H1 (cell line): Measurements from ENCODE around the gene CLEC16A. TPM values are rescaled to one million over a fixed set of nuclear protein-coding genes. Genes with fewer than 3 reads are reported as not detected.

ENCODE experiments used
- CTCF ChIA-PET: fragments of 300-600 bp; sonication (Branson Sonifier 250); formaldehyde crosslinking; loops from one replicate; lab custom pipeline; 2021; ENCODE audit not compliant: partially characterized antibody; lab: Charles Lee
- POLR2A ChIA-PET: fragments of 300-600 bp; sonication (Branson Sonifier 250); formaldehyde crosslinking; loops from one replicate; lab custom pipeline; 2021; ENCODE audit warnings: inconsistent platforms; ENCODE audit not compliant: partially characterized antibody; lab: Charles Lee
- DNase-seq, 2 experiments: peaks; one replicate each; pipeline versions ENCODE4 v3.0.0 to v3.0.0-alpha.2; 2010 to 2022; ENCODE audit warnings: low spot score in 2 of 2, low read depth in 1 of 2, mixed read lengths in 1 of 2
- FAIRE-seq: peaks from 2 replicates; lab custom pipeline; 2011; peaks lifted over from hg19 to GRCh38; lab: Jason Lieb, UNC
- H2AFZ ChIP-seq: 2 replicates; pipeline ENCODE4 v1.8.1; 2012; ENCODE audit warnings: low read length, inconsistent platforms
- H2AK5ac ChIP-seq: 2 replicates; pipeline ENCODE4 v1.6.1; 2013; ENCODE audit warnings: low read depth, low read length
- H2BK120ac ChIP-seq: replicated peaks from 2 replicates; pipeline ENCODE3; 2013; ENCODE audit warnings: low read depth, low read length, inconsistent platforms
- H2BK12ac ChIP-seq: 2 replicates; pipeline ENCODE4 v1.6.1; 2013; ENCODE audit warnings: low read depth, low read length
- H2BK15ac ChIP-seq: 2 replicates; pipeline ENCODE4 v1.6.1; 2013; ENCODE audit warnings: low read length
- H2BK20ac ChIP-seq: 2 replicates; pipeline ENCODE4 v1.6.1; 2013; ENCODE audit warnings: low read length
- H2BK5ac ChIP-seq: 2 replicates; pipeline ENCODE4 v1.6.1; 2013; ENCODE audit warnings: low read depth, low read length
- H3K14ac ChIP-seq: 2 replicates; pipeline ENCODE4 v1.6.1; 2013; ENCODE audit warnings: inconsistent platforms; ENCODE audit not compliant: insufficient read length
- H3K18ac ChIP-seq: 2 replicates; pipeline ENCODE4 v1.6.1; 2013; ENCODE audit warnings: low read length; ENCODE audit errors: extremely low read depth
- H3K23ac ChIP-seq: 2 replicates; pipeline ENCODE4 v1.6.1; 2013; ENCODE audit warnings: inconsistent platforms; ENCODE audit not compliant: insufficient read length
- H3K23me2 ChIP-seq: 2 replicates; pipeline ENCODE4 v1.6.1; 2013; ENCODE audit warnings: low read depth, low read length
- H3K27ac ChIP-seq: 2 replicates; pipeline ENCODE4 v1.6.1; 2011; ENCODE audit warnings: low read depth, low read length, inconsistent platforms
- H3K27me3 ChIP-seq, 4 experiments: replicated peaks in 1 of 4; 1 replicate in 1 of 4; 2 replicates in 3 of 4; pipeline versions ENCODE4 v1.6.1 to v1.8.1; 2011 to 2013; ENCODE audit warnings: low read length in 3 of 4, mild to moderate bottlenecking in 3 of 4, inconsistent platforms in 2 of 4, mixed read lengths in 2 of 4, moderate library complexity in 1 of 4; ENCODE audit not compliant: control insufficient read depth in 3 of 4, insufficient read depth in 3 of 4; ENCODE audit errors: extremely low read depth in 1 of 4
- H3K36me3 ChIP-seq, 4 experiments: 2 replicates each; pipeline versions ENCODE4 v1.6.1 to v1.8.1; 2011 to 2013; ENCODE audit warnings: mild to moderate bottlenecking in 4 of 4, low read length in 3 of 4, moderate library complexity in 2 of 4, control low read depth in 1 of 4, inconsistent platforms in 1 of 4; ENCODE audit not compliant: insufficient read depth in 4 of 4, control insufficient read depth in 2 of 4
- H3K4ac ChIP-seq: replicated peaks from 2 replicates; pipeline ENCODE3; 2013; ENCODE audit warnings: low read length, low read depth, mixed read lengths, inconsistent platforms; ENCODE audit not compliant: insufficient read length
- H3K4me1 ChIP-seq, 4 experiments: replicated peaks in 1 of 4; 1 replicate in 1 of 4; 2 replicates in 3 of 4; pipeline versions ENCODE4 v1.6.1 to v1.8.1; 2011 to 2013; ENCODE audit warnings: low read length in 3 of 4, inconsistent platforms in 2 of 4, mixed read lengths in 1 of 4; ENCODE audit not compliant: insufficient read depth in 4 of 4, control insufficient read depth in 3 of 4
- H3K4me2 ChIP-seq, 2 experiments: 2 replicates each; pipeline versions ENCODE4 v1.6.1 to v1.8.1; 2011 to 2013; ENCODE audit warnings: low read depth in 2 of 2, low read length in 2 of 2, control low read depth in 1 of 2, inconsistent platforms in 1 of 2, mild to moderate bottlenecking in 1 of 2; ENCODE audit not compliant: insufficient read depth in 1 of 2
- H3K4me3 ChIP-seq, 4 experiments: fragments of 200-600, 300-600 bp in 1 of 4; sonication (generic), shearing (Covaris generic), sonication (Bioruptor Twin) in 1 of 4; 2 replicates each; pipeline versions ENCODE4 v1.5.1 to v1.8.1; 2011 to 2016; ENCODE audit warnings: low read length in 4 of 4, low read depth in 3 of 4, control low read depth in 2 of 4, inconsistent platforms in 2 of 4, mild to moderate bottlenecking in 2 of 4, mixed read lengths in 1 of 4, moderate library complexity in 1 of 4; ENCODE audit not compliant: insufficient read depth in 2 of 4; ENCODE audit errors: extremely low read depth in 1 of 4
- H3K56ac ChIP-seq: replicated peaks from 2 replicates; pipeline ENCODE3; 2013; ENCODE audit warnings: low read depth, mild to moderate bottlenecking, mixed read lengths, low read length, inconsistent platforms; ENCODE audit not compliant: insufficient read length
- H3K79me1 ChIP-seq: 2 replicates; pipeline ENCODE4 v1.6.1; 2013; ENCODE audit warnings: low read depth, low read length, control low read depth
- H3K79me2 ChIP-seq, 2 experiments: 2 replicates each; pipeline versions ENCODE4 v1.6.1 to v1.8.1; 2012 to 2013; ENCODE audit warnings: low read length in 2 of 2, mild to moderate bottlenecking in 2 of 2, inconsistent platforms in 1 of 2; ENCODE audit not compliant: insufficient read depth in 2 of 2, control insufficient read depth in 1 of 2
- H3K9ac ChIP-seq, 4 experiments: replicated peaks in 1 of 4; 1 replicate in 1 of 4; 2 replicates in 3 of 4; pipeline versions ENCODE4 v1.6.1 to v1.8.1; 2011 to 2013; ENCODE audit warnings: low read depth in 3 of 4, low read length in 3 of 4, control low read depth in 2 of 4, mild to moderate bottlenecking in 2 of 4, moderate library complexity in 2 of 4, inconsistent platforms in 1 of 4; ENCODE audit errors: extremely low read depth in 1 of 4
- H3K9me3 ChIP-seq, 2 experiments: 2 replicates each; pipeline versions ENCODE4 v1.6.1 to v1.8.1; 2012 to 2013; ENCODE audit warnings: mild to moderate bottlenecking in 2 of 2, moderate library complexity in 2 of 2, control low read depth in 1 of 2, inconsistent platforms in 1 of 2, low read depth in 1 of 2, low read length in 1 of 2, mixed read lengths in 1 of 2; ENCODE audit not compliant: insufficient read depth in 2 of 2
- H4K20me1 ChIP-seq, 2 experiments: replicated peaks in 1 of 2; 2 replicates each; pipeline versions ENCODE3 to v1.8.1; 2011 to 2013; ENCODE audit warnings: inconsistent platforms in 2 of 2, low read length in 2 of 2, mild to moderate bottlenecking in 1 of 2; ENCODE audit not compliant: insufficient read depth in 2 of 2, control insufficient read depth in 1 of 2
- H4K5ac ChIP-seq: 2 replicates; pipeline ENCODE4 v1.6.1; 2013; ENCODE audit warnings: low read length, low read depth, mixed read lengths, inconsistent platforms; ENCODE audit not compliant: insufficient read length
- H4K8ac ChIP-seq: 2 replicates; pipeline ENCODE4 v1.8.0; 2013; ENCODE audit warnings: mild to moderate bottlenecking, moderate library complexity, low read length, inconsistent platforms; ENCODE audit not compliant: insufficient read depth; ENCODE audit errors: extremely low read depth
- H4K91ac ChIP-seq: replicated peaks from 2 replicates; pipeline ENCODE3; 2013; ENCODE audit warnings: low read length, mixed read lengths, inconsistent platforms; ENCODE audit not compliant: insufficient read length
- BACH1 ChIP-seq: IDR thresholded peaks from 2 replicates; pipeline ENCODE4 v1.6.1; 2012; ENCODE audit warnings: low read length, improper control_type of control experiment
- CHD2 ChIP-seq: IDR thresholded peaks from 2 replicates; pipeline ENCODE4 v1.6.1; 2012; ENCODE audit warnings: low read length, improper control_type of control experiment
- SP1 ChIP-seq: IDR thresholded peaks from 2 replicates; pipeline ENCODE4 v1.6.1; 2011; ENCODE audit warnings: low read depth, low read length
- SP4 ChIP-seq: IDR thresholded peaks from 2 replicates; pipeline ENCODE4 v1.6.1; 2012; ENCODE audit warnings: low read length, inconsistent platforms
- WGBS, 2 experiments: shearing (Covaris generic) in 1 of 2; methylation state at CpG; one replicate each; pipeline versions ENCODE4 v1.1.6 to v1.1.7; 2013 to 2015; ENCODE audit warnings: low lambda C conversion rate in 2 of 2, mixed read lengths in 2 of 2, inconsistent platforms in 1 of 2, low coverage in 1 of 2, missing lambda C conversion rate in 1 of 2; ENCODE audit not compliant: insufficient replicate concordance in 2 of 2, insufficient coverage in 1 of 2, insufficient read length in 1 of 2; ENCODE audit errors: extremely low coverage in 1 of 2, missing lambda C conversion rate in 1 of 2; 5-methylcytosine and 5-hydroxymethylcytosine counted together
- polyA plus RNA-seq, 7 experiments: library from polyadenylated mRNA; depleted of rRNA in 3 of 7; stranded (reverse) in 5 of 7; unstranded in 2 of 7; fragments of >200 nt in 5 of 7; fragments of 200-250 nt in 2 of 7; gene quantifications; 1 replicate in 5 of 7; 2 replicates in 1 of 7; 4 replicates in 1 of 7; pipeline versions ENCODE4 v1.2.1 to v1.2.3, GENCODE V29; 2011 to 2013; ENCODE audit warnings: missing spikeins in 2 of 7, mixed read lengths in 2 of 7
- total RNA-seq: library from RNA; stranded (reverse); fragmentation: NEBNext Ultra II Directional; extraction: Animal tissue kit (Norgen Biotek cat#: 25700); gene quantifications from 2 replicates; pipeline ENCODE4 v1.2.1, GENCODE V29; 2021

The CLEC16A gene
- total and polyA plus RNA-seq, 2 of the 8 experiments (the other 6 are each of a cell fraction or from before 2014, with no cell fraction given), result 7.6 to 19.3 TPM

DNA sequence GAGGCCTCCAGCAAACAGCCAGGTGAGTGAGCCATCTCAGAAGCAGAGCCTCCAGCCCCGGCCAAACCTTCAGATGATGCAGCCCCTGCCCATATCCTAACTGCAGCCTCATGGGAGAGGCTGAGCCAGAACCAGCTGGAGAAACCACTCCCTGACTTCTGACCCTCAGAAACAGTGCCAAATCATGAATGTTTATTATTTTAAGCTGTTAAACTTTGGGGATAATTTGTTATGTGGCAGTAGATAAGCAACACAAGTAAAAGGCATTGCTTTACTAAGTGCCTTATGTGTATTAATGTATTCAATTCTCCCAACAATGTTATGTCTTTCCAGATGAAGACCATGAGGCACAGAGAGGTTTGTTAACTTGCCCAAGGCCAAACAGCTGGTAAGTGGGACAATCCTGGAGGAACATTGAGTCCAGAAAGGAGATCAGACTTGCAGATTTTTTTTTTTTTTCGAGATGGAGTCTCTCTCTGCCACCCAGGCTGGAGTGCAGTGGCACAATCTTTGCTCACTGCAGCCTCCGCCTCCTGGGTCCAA, 252.0 kb downstream of the CLEC16A start:
- Histone ChIP-seq H3K27me3 (no peaks in the 10 kb centered on the region), H2BK12ac (no peak overlapping the region), H2AFZ (no peak overlapping the region), H4K20me1 (no peaks in the 10 kb centered on the region), H4K91ac (no peak overlapping the region), H3K14ac (no peak overlapping the region), H3K56ac (no peak overlapping the region), H3K9me3 (no peaks in the 10 kb centered on the region), H2BK20ac (no peak overlapping the region), H3K9ac (no peak overlapping the region), H2AK5ac (no peak overlapping the region), H3K4me2 (no peak overlapping the region), H3K27ac (no peak overlapping the region), H3K36me3 (no peaks in the 10 kb centered on the region), H3K4ac (no peak overlapping the region), H3K79me2 (no peaks in the 10 kb centered on the region), H3K4me3 (no peak overlapping the region), H2BK120ac (no peak overlapping the region), H3K23me2 (no peaks in the 10 kb centered on the region), H3K4me1 (peaks cover 0 to 12% (median 7%) of the 10 kb centered on the region in 4 experiments; a peak in 5 of 7 replicates), H2BK15ac (no peak overlapping the region), H3K23ac (no peak overlapping the region), H4K5ac (no peak overlapping the region), H3K18ac (no peak overlapping the region), H4K8ac (no peak overlapping the region), H3K79me1 (no peaks in the 10 kb centered on the region), H2BK5ac (no peak overlapping the region)
- no peak for DNase-seq
- CTCF ChIA-PET, result interaction anchor here (0.6 to 4.6 kb wide), 7 partner anchors 11 to 213 kb away, joined by 3 to 31 read pairs (median 4); partner anchors contain the start of gene SOCS1
- 63% methylated on average over 3 of the region's 3 CpGs; no CpG with 5 or more reads in 1 of the 2 experiments for WGBS, 2 experiments
- FAIRE-seq, result no peak
- TF ChIP-seq CHD2 (no peak), BACH1 (no peak), SP1 (no peak), SP4 (no peak)
- POLR2A ChIA-PET, result interaction anchor here (0.6 to 1.2 kb wide), 2 partner anchors 10 to 56 kb away, joined by 3 read pairs; no protein-coding TSS in a partner anchor
